Measurements from ENCODE around the gene NDUFB10.

The NDUFB10 gene

DNA sequence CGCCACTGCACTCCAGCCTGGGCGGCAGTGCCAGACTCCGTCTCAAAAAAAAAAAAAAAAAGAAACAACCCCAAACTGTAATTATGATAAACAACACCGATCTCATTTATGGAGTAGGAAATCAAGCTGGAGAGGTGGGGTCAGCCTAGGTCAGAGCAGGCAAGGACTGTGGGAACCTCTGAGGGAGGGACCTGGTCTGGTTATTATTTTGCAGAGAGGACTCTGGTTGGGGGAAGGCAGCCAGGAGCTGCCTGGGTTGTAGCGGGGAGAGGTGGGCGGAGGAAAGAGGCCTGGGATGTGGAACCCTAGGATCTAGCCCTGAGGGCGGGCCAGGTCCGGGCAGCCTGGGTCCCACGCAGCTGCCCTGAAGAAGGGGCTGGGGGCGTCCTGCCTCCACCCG, 30.2 kb upstream of the NDUFB10 start:
- no peak for FAIRE-seq
- no peak for DNase-seq (ENCODE audit: insufficient read length, low spot score)
- TF ChIP-seq, protein P1, sequence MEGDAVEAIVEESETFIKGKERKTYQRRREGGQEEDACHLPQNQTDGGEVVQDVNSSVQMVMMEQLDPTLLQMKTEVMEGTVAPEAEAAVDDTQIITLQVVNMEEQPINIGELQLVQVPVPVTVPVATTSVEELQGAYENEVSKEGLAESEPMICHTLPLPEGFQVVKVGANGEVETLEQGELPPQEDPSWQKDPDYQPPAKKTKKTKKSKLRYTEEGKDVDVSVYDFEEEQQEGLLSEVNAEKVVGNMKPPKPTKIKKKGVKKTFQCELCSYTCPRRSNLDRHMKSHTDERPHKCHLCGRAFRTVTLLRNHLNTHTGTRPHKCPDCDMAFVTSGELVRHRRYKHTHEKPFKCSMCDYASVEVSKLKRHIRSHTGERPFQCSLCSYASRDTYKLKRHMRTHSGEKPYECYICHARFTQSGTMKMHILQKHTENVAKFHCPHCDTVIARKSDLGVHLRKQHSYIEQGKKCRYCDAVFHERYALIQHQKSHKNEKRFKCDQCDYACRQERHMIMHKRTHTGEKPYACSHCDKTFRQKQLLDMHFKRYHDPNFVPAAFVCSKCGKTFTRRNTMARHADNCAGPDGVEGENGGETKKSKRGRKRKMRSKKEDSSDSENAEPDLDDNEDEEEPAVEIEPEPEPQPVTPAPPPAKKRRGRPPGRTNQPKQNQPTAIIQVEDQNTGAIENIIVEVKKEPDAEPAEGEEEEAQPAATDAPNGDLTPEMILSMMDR (IDR thresholded peaks at IDR 0.05; ENCODE audit: insufficient read depth, missing control alignments), result no peak

DNA sequence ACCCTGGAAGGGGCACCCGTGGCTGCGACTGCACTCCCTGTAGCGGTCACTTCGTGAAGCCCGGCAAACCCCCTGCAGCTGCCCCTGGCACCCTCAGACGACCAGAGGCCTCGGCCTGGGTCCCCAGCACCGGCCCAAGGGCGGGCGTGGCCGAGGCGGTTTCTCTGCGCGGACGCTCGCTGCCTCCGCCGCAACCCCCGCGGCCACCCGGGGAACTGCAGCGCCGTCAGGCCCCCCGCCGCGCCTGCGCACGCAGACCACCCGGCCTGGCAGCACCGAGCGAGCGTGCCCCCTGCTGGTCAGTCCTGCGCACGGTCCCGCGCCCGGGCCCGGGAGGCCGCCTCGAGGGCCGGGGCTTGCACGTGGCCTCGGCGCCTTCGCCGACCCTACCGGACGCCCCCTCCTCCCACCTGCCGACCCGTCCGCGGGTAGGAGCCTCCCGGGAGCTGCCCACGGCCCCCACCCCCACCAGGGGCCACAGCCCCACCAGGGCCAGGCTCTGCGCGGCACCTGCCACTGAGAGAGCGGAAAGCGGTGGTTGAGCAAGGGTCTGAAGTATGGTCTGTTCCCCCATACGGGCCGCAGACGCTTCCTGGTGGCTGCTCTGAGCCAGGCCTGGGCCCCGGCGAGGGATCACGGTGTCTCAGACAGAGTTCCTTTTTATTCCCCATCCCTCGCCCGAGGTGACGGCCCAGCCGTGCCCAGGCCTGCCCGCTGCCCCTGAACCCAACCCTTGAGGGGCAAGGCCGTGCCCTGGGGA, 29.6 kb upstream of the NDUFB10 start:
- FAIRE-seq, result no peak
- TF ChIP-seq, protein P1 (IDR thresholded peaks at IDR 0.05; ENCODE audit: insufficient read depth, missing control alignments), result peak; percentile 81
- DNase-seq (ENCODE audit: insufficient read length, low spot score), result peak; percentile 83

DNA sequence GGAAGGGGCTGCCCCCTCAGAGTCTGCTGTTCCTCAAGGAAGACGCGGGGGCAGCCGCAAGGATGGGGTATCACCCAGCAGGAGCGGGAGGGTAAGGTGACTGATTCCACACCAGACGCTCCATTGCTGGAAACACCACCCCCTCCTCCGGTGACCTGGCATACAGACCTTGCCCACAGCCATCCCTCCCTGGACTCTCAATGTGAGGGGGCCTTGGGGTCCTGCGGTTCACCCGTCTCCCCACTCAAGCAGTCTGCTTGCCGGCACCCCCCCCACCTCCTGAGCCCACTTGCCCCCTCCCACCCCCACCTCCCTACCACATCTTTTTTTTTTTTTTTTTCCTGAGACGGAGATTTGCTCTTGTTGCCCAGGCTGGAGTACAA, 29.0 kb upstream of the NDUFB10 start:
- FAIRE-seq, result no peak
- TF ChIP-seq, protein P1 (IDR thresholded peaks at IDR 0.05; ENCODE audit: insufficient read depth, missing control alignments), result no peak
- no peak for DNase-seq (ENCODE audit: insufficient read length, low spot score)

DNA sequence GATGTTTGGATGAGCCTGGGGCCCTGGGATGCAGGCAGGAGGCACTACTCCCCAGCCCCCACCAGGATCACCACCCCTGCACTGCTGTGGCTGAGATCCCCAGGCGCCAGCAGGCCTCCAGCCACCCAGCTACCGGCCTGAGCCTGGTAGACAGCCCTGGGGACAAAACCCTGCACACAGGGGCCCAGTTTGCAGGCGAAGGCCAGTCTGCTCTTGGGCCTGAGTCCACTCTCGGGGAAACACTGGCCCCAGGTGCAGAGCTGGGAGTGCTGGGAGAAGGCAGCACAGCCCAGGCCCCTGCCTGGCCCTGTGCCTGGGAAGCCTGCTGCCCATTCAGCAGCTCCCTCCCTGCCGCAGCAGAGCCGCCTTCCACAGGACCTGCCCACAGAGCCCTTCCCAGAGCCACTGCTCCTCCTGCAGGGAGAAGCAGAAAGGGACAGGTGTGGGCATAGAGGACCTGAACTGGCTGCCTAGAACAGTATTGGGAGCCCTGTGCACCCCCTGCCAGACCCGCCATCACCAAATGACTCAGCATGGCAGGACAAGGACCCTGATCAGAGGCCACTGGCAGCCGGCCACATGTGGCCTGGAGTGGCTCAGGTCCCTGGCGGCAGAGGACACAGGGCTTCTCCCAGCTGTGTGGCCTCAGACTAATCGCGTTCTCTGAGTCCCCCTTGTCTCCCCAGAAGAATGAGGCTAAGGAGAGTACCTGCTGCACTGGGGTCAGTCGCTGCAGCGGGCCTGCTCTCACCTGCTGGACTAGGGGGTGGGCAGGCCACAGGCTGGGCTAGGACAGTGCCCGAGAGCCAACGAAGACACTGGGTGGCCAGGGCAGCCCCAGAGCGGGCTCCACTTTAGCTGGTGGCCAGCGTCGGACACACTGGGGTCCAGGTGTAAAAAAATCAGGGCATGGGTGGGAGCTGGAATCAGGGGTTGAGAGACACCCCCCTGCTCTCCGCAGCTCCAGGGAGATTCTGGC, 27.0 kb upstream of the NDUFB10 start:
- TF ChIP-seq, protein P1 (IDR thresholded peaks at IDR 0.05; ENCODE audit: insufficient read depth, missing control alignments), result no peak
- FAIRE-seq, result no peak
- no peak for DNase-seq (ENCODE audit: insufficient read length, low spot score)

DNA sequence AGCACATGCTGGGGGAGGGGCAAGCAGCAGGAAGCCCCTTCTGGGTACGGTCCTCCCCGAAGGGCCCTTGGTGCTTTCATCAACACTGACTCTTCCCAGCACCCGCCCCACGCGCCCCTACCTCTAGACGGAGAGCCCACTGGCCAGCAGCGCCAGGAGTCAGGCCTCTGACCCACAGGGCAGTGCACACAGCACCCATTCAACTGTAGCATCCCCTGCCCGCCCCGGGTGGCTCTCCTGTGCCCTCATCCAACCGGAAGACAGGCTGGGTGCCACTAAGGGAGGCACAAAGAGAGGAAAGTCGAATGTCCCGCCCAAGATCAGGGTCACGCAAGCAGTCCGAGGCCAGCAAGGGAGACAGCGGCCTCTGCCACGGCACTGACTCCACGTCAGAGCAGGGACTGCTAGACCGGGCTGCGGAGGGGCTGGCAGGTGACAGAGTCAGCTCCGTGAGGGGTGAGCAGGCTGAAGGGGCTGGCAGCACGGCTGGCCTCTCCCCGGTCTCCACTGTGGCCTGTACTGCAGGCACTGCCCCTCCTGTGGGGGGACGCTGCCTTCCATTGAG, 26.2 kb upstream of the NDUFB10 start:
- DNase-seq (ENCODE audit: insufficient read length, low spot score), result no peak
- FAIRE-seq, result no peak
- TF ChIP-seq, protein P1 (IDR thresholded peaks at IDR 0.05; ENCODE audit: insufficient read depth, missing control alignments), result no peak

DNA sequence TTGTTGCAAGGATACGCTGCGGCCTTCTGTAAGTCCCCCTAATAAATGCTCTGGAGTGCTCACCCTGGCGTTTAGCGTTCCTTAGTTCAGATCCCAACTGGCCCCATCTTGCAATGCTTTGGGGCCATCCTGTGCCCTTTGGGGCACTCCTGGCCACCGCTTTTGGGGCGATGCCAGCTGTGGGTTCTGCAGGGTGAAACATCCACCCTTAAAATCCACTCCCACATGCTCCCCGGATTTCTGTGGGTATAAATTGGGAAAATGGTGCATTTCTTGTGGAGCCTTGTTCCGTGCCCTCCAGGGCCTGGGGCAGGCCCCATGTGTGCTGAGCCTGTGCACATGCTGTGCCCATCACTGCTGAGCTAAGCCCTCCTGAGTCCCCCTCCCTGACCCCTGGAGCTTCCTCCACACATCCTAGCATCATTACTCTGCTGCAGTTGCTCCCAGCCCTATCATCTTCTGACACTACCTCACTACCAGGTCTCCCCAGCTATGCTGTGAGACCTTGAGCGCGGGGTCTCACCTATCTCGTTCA, 22.3 kb upstream of the NDUFB10 start:
- DNase-seq (ENCODE audit: insufficient read length, low spot score) (no peak), FAIRE-seq (no peak)
- TF ChIP-seq, protein P1 (IDR thresholded peaks at IDR 0.05; ENCODE audit: insufficient read depth, missing control alignments), result no peak

Data from D721Med (cell line).